HUES48 (cell line): ENCODE measurements around the gene OPCML.

Source experiments
- H3K27ac ChIP-seq: one replicate; pipeline ENCODE4 v1.7.0; 2013; ENCODE audit warnings: low read depth, low read length, inconsistent platforms
- H3K27me3 ChIP-seq: 2 replicates; pipeline ENCODE4 v1.6.1; 2013; ENCODE audit warnings: mild to moderate bottlenecking, low read length; ENCODE audit not compliant: control insufficient read depth, insufficient read depth
- H3K36me3 ChIP-seq: 2 replicates; pipeline ENCODE4 v1.6.1; 2013; ENCODE audit warnings: low read length; ENCODE audit not compliant: control insufficient read depth, insufficient read depth
- H3K4me1 ChIP-seq: 2 replicates; pipeline ENCODE4 v1.6.1; 2013; ENCODE audit warnings: mild to moderate bottlenecking, low read length; ENCODE audit not compliant: control insufficient read depth, insufficient read depth
- H3K4me3 ChIP-seq: 2 replicates; pipeline ENCODE4 v1.5.1; 2013; ENCODE audit warnings: mild to moderate bottlenecking, low read depth, low read length
- H3K9ac ChIP-seq: 2 replicates; pipeline ENCODE4 v1.6.1; 2013; ENCODE audit warnings: mild to moderate bottlenecking, low read depth, low read length, moderate library complexity
- H3K9me3 ChIP-seq: 2 replicates; pipeline ENCODE4 v1.6.1; 2013; ENCODE audit warnings: low read length; ENCODE audit not compliant: control insufficient read depth, insufficient read depth

The OPCML gene

DNA sequence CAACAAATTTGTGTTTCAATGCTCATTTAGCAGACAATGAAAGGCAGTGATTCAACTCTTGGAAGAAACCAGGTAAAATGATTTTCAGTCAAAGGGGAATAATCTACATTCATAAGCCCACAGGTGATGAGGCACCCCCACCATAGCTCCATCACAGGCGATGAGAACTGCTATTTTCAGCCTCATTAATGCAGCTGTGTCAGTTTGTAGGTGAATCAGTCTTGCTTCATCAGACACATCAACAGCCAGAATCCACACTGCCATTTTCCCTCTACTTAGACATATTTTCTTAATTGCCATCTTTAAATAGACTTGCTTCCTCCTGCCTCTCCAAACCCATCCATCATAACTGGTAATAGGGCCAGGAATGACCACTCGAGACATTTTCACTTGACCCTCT, 701.0 kb downstream of the OPCML start:
- Histone ChIP-seq H3K36me3 (no peaks in the 10 kb centered on the region), H3K27me3 (no peaks in the 10 kb centered on the region), H3K4me3 (no peak overlapping the region), H3K9me3 (no peaks in the 10 kb centered on the region), H3K27ac (no peak overlapping the region), H3K9ac (no peak overlapping the region), H3K4me1 (no peaks in the 10 kb centered on the region)

GRCh38 chr11:132824642-132825041, 707.7 kb downstream of the OPCML start:
- Histone ChIP-seq H3K27ac (no peak overlapping the region), H3K9ac (no peak overlapping the region), H3K9me3 (no peaks in the 10 kb centered on the region), H3K27me3 (no peaks in the 10 kb centered on the region), H3K4me3 (no peak overlapping the region), H3K4me1 (peaks cover 15% of the 10 kb centered on the region), H3K36me3 (no peaks in the 10 kb centered on the region)

GRCh38 chr11:132822276-132822675, 710.0 kb downstream of the OPCML start:
- no peak overlapping the region for H3K27ac ChIP-seq
- H3K9ac ChIP-seq, result no peak overlapping the region
- peaks cover 15% of the 10 kb centered on the region for H3K4me1 ChIP-seq
- no peaks in the 10 kb centered on the region for H3K27me3 ChIP-seq
- no peak overlapping the region for H3K4me3 ChIP-seq
- no peaks in the 10 kb centered on the region for H3K9me3 ChIP-seq
- H3K36me3 ChIP-seq, result no peaks in the 10 kb centered on the region

DNA sequence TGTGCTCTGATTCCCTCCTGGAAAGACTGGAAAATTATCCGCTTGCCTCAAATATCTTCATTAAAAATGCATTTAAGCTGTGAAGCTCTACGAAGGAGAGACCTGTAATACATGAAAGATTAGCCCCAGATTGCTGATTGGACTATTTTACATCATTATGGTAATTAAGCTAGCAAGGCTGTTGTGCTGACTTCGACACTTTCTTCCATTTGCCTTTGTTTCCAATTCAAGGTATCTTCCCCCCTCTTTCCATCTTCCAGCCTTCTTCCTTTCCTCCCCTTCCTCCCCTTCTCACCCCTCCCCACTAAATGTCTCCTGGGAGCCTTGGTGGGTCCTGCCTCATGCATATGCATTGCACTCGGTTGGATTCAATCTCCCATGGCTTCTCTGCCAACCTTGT, 710.8 kb downstream of the OPCML start:
- H3K27me3 ChIP-seq, result no peaks in the 10 kb centered on the region
- peak overlapping the region; percentile 40 for H3K27ac ChIP-seq
- no peaks in the 10 kb centered on the region for H3K36me3 ChIP-seq
- peaks cover 15% of the 10 kb centered on the region for H3K4me1 ChIP-seq
- H3K9ac ChIP-seq, result no peak overlapping the region
- no peaks in the 10 kb centered on the region for H3K9me3 ChIP-seq
- no peak overlapping the region for H3K4me3 ChIP-seq

DNA sequence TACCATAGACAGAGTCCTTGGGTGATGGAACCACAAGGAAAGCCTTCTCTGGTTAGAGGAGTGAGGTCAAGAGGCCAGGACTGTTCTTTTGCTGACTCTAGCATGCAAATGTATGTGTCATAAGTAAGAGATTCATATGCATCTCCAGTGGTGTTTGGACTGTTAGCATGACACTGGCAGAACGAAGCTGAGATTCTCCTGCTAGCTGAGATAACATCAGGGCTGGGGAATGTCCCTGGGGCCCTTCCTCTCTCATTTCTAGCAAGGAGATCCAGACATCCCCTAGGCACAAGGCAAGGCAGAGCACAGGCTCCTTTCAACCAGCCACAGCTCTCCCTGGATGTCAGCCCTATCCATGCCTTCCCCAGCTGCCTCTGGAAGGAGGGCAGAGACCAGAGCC, 711.3 kb downstream of the OPCML start:
- no peaks in the 10 kb centered on the region for H3K9me3 ChIP-seq
- H3K27me3 ChIP-seq, result no peaks in the 10 kb centered on the region
- H3K4me3 ChIP-seq, result no peak overlapping the region
- peaks cover 15% of the 10 kb centered on the region for H3K4me1 ChIP-seq
- no peak overlapping the region for H3K9ac ChIP-seq
- H3K36me3 ChIP-seq, result no peaks in the 10 kb centered on the region
- H3K27ac ChIP-seq, result peak overlapping the region; percentile 40

- H3K27ac ChIP-seq, result no peak overlapping the region
- H3K9me3 ChIP-seq, result no peaks in the 10 kb centered on the region
- no peaks in the 10 kb centered on the region for H3K36me3 ChIP-seq
- no peak overlapping the region for H3K4me3 ChIP-seq
- no peaks in the 10 kb centered on the region for H3K27me3 ChIP-seq
- H3K4me1 ChIP-seq, result peaks cover 24% of the 10 kb centered on the region
- no peak overlapping the region for H3K9ac ChIP-seq
These were observed 713.4 kb downstream of the OPCML start for GRCh38 chr11:132818951-132819350.

DNA sequence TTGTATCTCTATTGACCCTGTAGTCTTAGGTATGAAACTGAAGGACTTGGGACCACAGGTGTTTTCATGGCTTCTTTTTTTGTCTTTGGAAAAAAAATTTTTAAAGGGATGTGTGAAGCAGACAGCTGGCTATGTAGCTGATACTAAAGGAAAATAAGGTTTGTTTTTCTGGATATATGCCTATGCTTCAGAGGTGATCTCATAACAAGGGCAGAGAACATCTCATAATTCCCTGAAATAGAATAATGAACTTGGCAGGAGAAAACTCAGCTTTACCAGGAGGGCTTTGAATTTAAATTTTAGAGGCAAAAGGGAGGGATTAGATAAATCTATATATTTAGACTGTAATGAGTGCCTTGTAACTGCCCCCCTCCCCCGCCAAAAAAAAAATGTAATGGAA, 714.9 kb downstream of the OPCML start:
- H3K27me3 ChIP-seq, result no peaks in the 10 kb centered on the region
- H3K4me1 ChIP-seq, result peaks cover 25% of the 10 kb centered on the region
- H3K36me3 ChIP-seq, result no peaks in the 10 kb centered on the region
- H3K9ac ChIP-seq, result no peak overlapping the region
- no peak overlapping the region for H3K4me3 ChIP-seq
- H3K9me3 ChIP-seq, result no peaks in the 10 kb centered on the region
- no peak overlapping the region for H3K27ac ChIP-seq

DNA sequence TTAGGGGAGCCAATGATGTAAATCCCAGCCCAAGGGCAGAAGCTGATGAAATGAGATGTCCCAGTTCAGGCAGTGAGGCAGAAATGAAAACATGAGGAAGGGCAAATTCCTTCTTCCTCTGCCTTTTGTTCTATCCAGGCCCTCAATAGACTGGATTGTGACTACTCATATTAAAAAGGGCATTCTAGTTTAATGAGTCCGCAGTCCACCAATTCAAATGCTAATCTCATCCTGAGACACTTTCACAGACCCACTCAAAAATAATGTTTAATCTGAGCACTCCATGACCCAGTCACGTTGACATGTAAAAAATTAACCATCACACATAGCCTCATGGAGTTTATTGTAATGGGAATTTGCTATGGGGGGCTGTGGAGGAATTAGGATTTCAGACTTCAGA, 717.9 kb downstream of the OPCML start:
- Histone ChIP-seq H3K9me3 (no peaks in the 10 kb centered on the region), H3K27me3 (no peaks in the 10 kb centered on the region), H3K9ac (no peak overlapping the region), H3K27ac (no peak overlapping the region), H3K4me1 (peaks cover 12% of the 10 kb centered on the region; the same call in 1 of the 2 replicates), H3K4me3 (no peak overlapping the region), H3K36me3 (no peaks in the 10 kb centered on the region)

- Histone ChIP-seq H3K36me3 (no peaks in the 10 kb centered on the region), H3K27me3 (no peaks in the 10 kb centered on the region), H3K27ac (no peak overlapping the region), H3K4me1 (peaks cover 24% of the 10 kb centered on the region), H3K9ac (no peak overlapping the region), H3K9me3 (no peaks in the 10 kb centered on the region), H3K4me3 (no peak overlapping the region)
These were observed 720.7 kb downstream of the OPCML start for GRCh38 chr11:132811649-132812048.

- Histone ChIP-seq H3K4me1 (peaks cover 15% of the 10 kb centered on the region), H3K27me3 (no peaks in the 10 kb centered on the region), H3K9ac (no peak overlapping the region), H3K4me3 (no peak overlapping the region), H3K27ac (no peak overlapping the region), H3K36me3 (no peaks in the 10 kb centered on the region), H3K9me3 (no peaks in the 10 kb centered on the region)
These were observed 723.2 kb downstream of the OPCML start for GRCh38 chr11:132809070-132809469.

GRCh38 chr11:132804258-132804657, 728.0 kb downstream of the OPCML start:
- no peaks in the 10 kb centered on the region for H3K9me3 ChIP-seq
- H3K36me3 ChIP-seq, result no peaks in the 10 kb centered on the region
- H3K4me1 ChIP-seq, result peaks cover 16% of the 10 kb centered on the region
- H3K27ac ChIP-seq, result no peak overlapping the region
- no peak overlapping the region for H3K4me3 ChIP-seq
- H3K27me3 ChIP-seq, result no peaks in the 10 kb centered on the region
- H3K9ac ChIP-seq, result no peak overlapping the region

GRCh38 chr11:132803436-132803835, 728.9 kb downstream of the OPCML start:
- no peak overlapping the region for H3K27ac ChIP-seq
- no peak overlapping the region for H3K4me3 ChIP-seq
- no peaks in the 10 kb centered on the region for H3K27me3 ChIP-seq
- H3K9ac ChIP-seq, result no peak overlapping the region
- no peaks in the 10 kb centered on the region for H3K9me3 ChIP-seq
- no peaks in the 10 kb centered on the region for H3K36me3 ChIP-seq
- peaks cover 8% of the 10 kb centered on the region for H3K4me1 ChIP-seq
